Endothelial cell (in vitro differentiated cells): ENCODE measurements around the gene ROPN1L. TPM values are rescaled to one million over a fixed set of nuclear protein-coding genes. Genes with fewer than 3 reads are reported as not detected.

Experiments
- DNase-seq: peaks from one replicate; pipeline ENCODE4 v3.0.0; 2021; ENCODE audit warnings: low spot score
- H3K27ac Mint-ChIP-seq: one replicate; pipeline ENCODE4 v1.8.0; 2021; ENCODE audit warnings: mixed read lengths, inconsistent platforms; ENCODE audit not compliant: unreplicated experiment
- H3K27me3 Mint-ChIP-seq: one replicate; pipeline ENCODE4 v1.8.0; 2021; ENCODE audit warnings: mild to moderate bottlenecking, moderate library complexity, mixed read lengths, inconsistent platforms; ENCODE audit not compliant: unreplicated experiment
- H3K36me3 Mint-ChIP-seq: one replicate; pipeline ENCODE4 v1.8.0; 2021; ENCODE audit warnings: mild to moderate bottlenecking, low read depth, mixed read lengths, inconsistent platforms; ENCODE audit not compliant: unreplicated experiment
- H3K4me1 Mint-ChIP-seq: one replicate; pipeline ENCODE4 v1.8.0; 2021; ENCODE audit warnings: mild to moderate bottlenecking, mixed read lengths, inconsistent platforms; ENCODE audit not compliant: unreplicated experiment
- H3K4me3 Mint-ChIP-seq: one replicate; pipeline ENCODE4 v1.8.0; 2021; ENCODE audit warnings: mild to moderate bottlenecking, mixed read lengths, inconsistent platforms; ENCODE audit not compliant: unreplicated experiment
- H3K9me3 Mint-ChIP-seq: one replicate; pipeline ENCODE4 v1.8.0; 2021; ENCODE audit warnings: mixed read lengths, inconsistent platforms; ENCODE audit not compliant: unreplicated experiment
- CTCF ChIP-seq: fragments of 200-600 bp; sonication (generic); IDR thresholded peaks from one replicate; pipeline ENCODE4 v1.5.0; 2021; ENCODE audit warnings: antibody characterized with exemption; ENCODE audit not compliant: unreplicated experiment
- total RNA-seq: library from RNA; stranded (reverse); fragmentation: NEBNext Ultra II Directional; extraction: Animal tissue kit (Norgen Biotek cat#: 25700); gene quantifications from one replicate; pipeline ENCODE4 v1.2.1, GENCODE V29; 2021; ENCODE audit not compliant: unreplicated experiment

Gene ROPN1L
- total RNA-seq, 1 donor from 2014 or later = 4.0 TPM

GRCh38 chr5:10445352-10445751, 3.7 kb downstream of the ROPN1L start:
- Mint-ChIP-seq H3K36me3 (peaks cover 6% of the 10 kb centered on the region), H3K9me3 (no peaks in the 10 kb centered on the region), H3K4me1 (peaks cover 41% of the 10 kb centered on the region)

GRCh38 chr5:10446490-10446889, 4.8 kb downstream of the ROPN1L start:
- peak overlapping the region; percentile 22 for H3K4me3 Mint-ChIP-seq
- no peak overlapping the region for H3K27ac Mint-ChIP-seq
- H3K36me3 Mint-ChIP-seq = peaks cover 6% of the 10 kb centered on the region
- peaks cover 38% of the 10 kb centered on the region for H3K4me1 Mint-ChIP-seq
- no peaks in the 10 kb centered on the region for H3K9me3 Mint-ChIP-seq
- DNase-seq = no peak
- H3K27me3 Mint-ChIP-seq = peaks cover 12% of the 10 kb centered on the region
- TF ChIP-seq CTCF = no peak

More at GRCh38 chr5:10445352-10445751, 3.7 kb downstream of the ROPN1L start:
- no peak for DNase-seq
- Mint-ChIP-seq H3K4me3 (peak overlapping the region; percentile 20), H3K27me3 (peaks cover 11% of the 10 kb centered on the region), H3K27ac (peak overlapping the region; percentile 76)
- TF ChIP-seq CTCF = no peak

GRCh38 chr5:10447041-10447440, 5.4 kb downstream of the ROPN1L start:
- peaks cover 6% of the 10 kb centered on the region for H3K36me3 Mint-ChIP-seq
- DNase-seq = no peak
- H3K27me3 Mint-ChIP-seq = peaks cover 12% of the 10 kb centered on the region
- no peak overlapping the region for H3K27ac Mint-ChIP-seq
- peaks cover 38% of the 10 kb centered on the region for H3K4me1 Mint-ChIP-seq
- no peaks in the 10 kb centered on the region for H3K9me3 Mint-ChIP-seq
- no peak for TF ChIP-seq CTCF
- no peak overlapping the region for H3K4me3 Mint-ChIP-seq

GRCh38 chr5:10448754-10449360, 7.2 kb downstream of the ROPN1L start:
- H3K4me3 Mint-ChIP-seq = no peak overlapping the region
- DNase-seq = no peak

More at GRCh38 chr5:10448754-10449360, 7.2 kb downstream of the ROPN1L start:
- no peak for TF ChIP-seq CTCF
- Mint-ChIP-seq H3K27me3 (peaks cover 15% of the 10 kb centered on the region), H3K27ac (no peak overlapping the region), H3K4me1 (peaks cover 29% of the 10 kb centered on the region), H3K36me3 (peaks cover 10% of the 10 kb centered on the region), H3K9me3 (no peaks in the 10 kb centered on the region)
